ENCODE data around the gene ADK.

- no peak for TF ChIP-seq IKZF1 (IDR thresholded peaks at IDR 0.05)
- TF ChIP-seq, protein P1, sequence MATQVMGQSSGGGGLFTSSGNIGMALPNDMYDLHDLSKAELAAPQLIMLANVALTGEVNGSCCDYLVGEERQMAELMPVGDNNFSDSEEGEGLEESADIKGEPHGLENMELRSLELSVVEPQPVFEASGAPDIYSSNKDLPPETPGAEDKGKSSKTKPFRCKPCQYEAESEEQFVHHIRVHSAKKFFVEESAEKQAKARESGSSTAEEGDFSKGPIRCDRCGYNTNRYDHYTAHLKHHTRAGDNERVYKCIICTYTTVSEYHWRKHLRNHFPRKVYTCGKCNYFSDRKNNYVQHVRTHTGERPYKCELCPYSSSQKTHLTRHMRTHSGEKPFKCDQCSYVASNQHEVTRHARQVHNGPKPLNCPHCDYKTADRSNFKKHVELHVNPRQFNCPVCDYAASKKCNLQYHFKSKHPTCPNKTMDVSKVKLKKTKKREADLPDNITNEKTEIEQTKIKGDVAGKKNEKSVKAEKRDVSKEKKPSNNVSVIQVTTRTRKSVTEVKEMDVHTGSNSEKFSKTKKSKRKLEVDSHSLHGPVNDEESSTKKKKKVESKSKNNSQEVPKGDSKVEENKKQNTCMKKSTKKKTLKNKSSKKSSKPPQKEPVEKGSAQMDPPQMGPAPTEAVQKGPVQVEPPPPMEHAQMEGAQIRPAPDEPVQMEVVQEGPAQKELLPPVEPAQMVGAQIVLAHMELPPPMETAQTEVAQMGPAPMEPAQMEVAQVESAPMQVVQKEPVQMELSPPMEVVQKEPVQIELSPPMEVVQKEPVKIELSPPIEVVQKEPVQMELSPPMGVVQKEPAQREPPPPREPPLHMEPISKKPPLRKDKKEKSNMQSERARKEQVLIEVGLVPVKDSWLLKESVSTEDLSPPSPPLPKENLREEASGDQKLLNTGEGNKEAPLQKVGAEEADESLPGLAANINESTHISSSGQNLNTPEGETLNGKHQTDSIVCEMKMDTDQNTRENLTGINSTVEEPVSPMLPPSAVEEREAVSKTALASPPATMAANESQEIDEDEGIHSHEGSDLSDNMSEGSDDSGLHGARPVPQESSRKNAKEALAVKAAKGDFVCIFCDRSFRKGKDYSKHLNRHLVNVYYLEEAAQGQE (IDR thresholded peaks at IDR 0.05; ENCODE audit: borderline replicate concordance in 1 of 2, low read depth in 1 of 2, low read length in 2 of 2) = no peak
- no peak for TF ChIP-seq ZFP37 (CRISPR knock-in tag; IDR thresholded peaks at IDR 0.05; ENCODE audit: borderline replicate concordance)
- no peak for TF ChIP-seq ZNF142 (CRISPR knock-in tag; IDR thresholded peaks at IDR 0.05)
- TF ChIP-seq MTA1 (CRISPR knock-in tag; IDR thresholded peaks at IDR 0.05; ENCODE audit: borderline replicate concordance) = no peak
- TF ChIP-seq KLF16 (CRISPR knock-in tag; IDR thresholded peaks at IDR 0.05) = no peak
- TF ChIP-seq, protein P2, sequence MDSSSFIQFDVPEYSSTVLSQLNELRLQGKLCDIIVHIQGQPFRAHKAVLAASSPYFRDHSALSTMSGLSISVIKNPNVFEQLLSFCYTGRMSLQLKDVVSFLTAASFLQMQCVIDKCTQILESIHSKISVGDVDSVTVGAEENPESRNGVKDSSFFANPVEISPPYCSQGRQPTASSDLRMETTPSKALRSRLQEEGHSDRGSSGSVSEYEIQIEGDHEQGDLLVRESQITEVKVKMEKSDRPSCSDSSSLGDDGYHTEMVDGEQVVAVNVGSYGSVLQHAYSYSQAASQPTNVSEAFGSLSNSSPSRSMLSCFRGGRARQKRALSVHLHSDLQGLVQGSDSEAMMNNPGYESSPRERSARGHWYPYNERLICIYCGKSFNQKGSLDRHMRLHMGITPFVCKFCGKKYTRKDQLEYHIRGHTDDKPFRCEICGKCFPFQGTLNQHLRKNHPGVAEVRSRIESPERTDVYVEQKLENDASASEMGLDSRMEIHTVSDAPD (CRISPR knock-in tag; IDR thresholded peaks at IDR 0.05) = no peak
These were observed 286.8 kb downstream of the ADK start for GRCh38 chr10:74437822-74438221.
